Testis (tissue), 5 donors: ENCODE results near the gene TSTD2. TPM values are rescaled to one million over a fixed set of nuclear protein-coding genes. Genes with fewer than 3 reads are reported as not detected.

Experiments used
- DNase-seq: peaks from one replicate; pipeline ENCODE4 v3.0.0-alpha.2; 2019
- H3K27ac ChIP-seq, 2 donors: fragments of 200-600 bp; sonication (generic); one replicate each; pipeline ENCODE4 v1.5.1; 2019
- H3K27me3 ChIP-seq: fragments of 200-600 bp; sonication (generic); one replicate; pipeline ENCODE4 v1.5.1; 2019
- H3K36me3 ChIP-seq: fragments of 200-600 bp; sonication (generic); one replicate; pipeline ENCODE4 v1.5.1; 2017; ENCODE audit warnings: low read depth; ENCODE audit errors: missing control alignments
- H3K4me1 ChIP-seq: fragments of 200-600 bp; sonication (generic); one replicate; pipeline ENCODE4 v1.5.1; 2019
- H3K4me3 ChIP-seq, 2 donors: fragments of 200-600 bp; sonication (generic); one replicate each; pipeline ENCODE4 v1.5.1; 2017 to 2019
- H3K9me3 ChIP-seq: fragments of 200-600 bp; sonication (generic); one replicate; pipeline ENCODE4 v1.5.1; 2017
- CTCF ChIP-seq, 3 experiments: fragments of 450-650 bp in 2 of 3; fragments of 200-600 bp in 1 of 3; sonication (generic) in 1 of 3; IDR thresholded peaks; one replicate each; pipeline ENCODE4 v1.5.1; 2016 to 2019; ENCODE audit warnings: antibody characterized with exemption in 3 of 3, mild to moderate bottlenecking in 2 of 3, moderate library complexity in 1 of 3
- POLR2A ChIP-seq: fragments of 450-650 bp; IDR thresholded peaks from one replicate; pipeline ENCODE4 v1.6.1; 2017; ENCODE audit warnings: antibody characterized with exemption, mild to moderate bottlenecking, moderate library complexity
- WGBS, 2 donors: methylation state at CpG; one replicate each; pipeline ENCODE4 v1.1.5; 2018; 5-methylcytosine and 5-hydroxymethylcytosine counted together
- intact Hi-C: fragments of 100-400 bp; cut with DNase I; formaldehyde crosslinking; loops from one replicate; pipeline ENCODE4 v1.15.1; 2023; ENCODE audit warnings: low total_unique reads
- long read RNA-seq, 2 donors: transcript quantifications; one replicate each; lab custom pipeline, GENCODE V29; 2026
- polyA plus RNA-seq: library from polyadenylated mRNA; stranded (reverse); fragments of 350-450 nt; fragmentation: Illumina TruSeq; extraction: RNeasy Lipid Tissue Mini Kit (QIAGEN cat#74804); gene quantifications from one replicate; pipeline ENCODE4 v1.2.3, GENCODE V29; 2014; ENCODE audit warnings: low read depth, low replicate concordance; ENCODE audit not compliant: insufficient read depth
- total RNA-seq, 2 donors: library from RNA; depleted of rRNA; stranded (reverse); fragments of >200 nt; gene quantifications; one replicate each; pipeline ENCODE4 v1.2.3, GENCODE V29; 2016

TSTD2 gene
- total RNA-seq (10 to 100 TPM; 31.8 to 35.6 TPM), polyA plus RNA-seq (20.0 TPM)
- long read RNA-seq, donor 1, full-length matches to known transcripts, result 32 of 43 reads
- long read RNA-seq, donor 1, partial matches to known transcripts, result 11 of 43 reads
- long read RNA-seq, donor 1, other reads (novel, unspliced or antisense), result 0 of 43 reads
- long read RNA-seq, donor 2, full-length matches to known transcripts, result 13 of 13 reads
- long read RNA-seq, donor 2, partial matches to known transcripts, result 0 of 13 reads
- long read RNA-seq, donor 2, other reads (novel, unspliced or antisense), result 0 of 13 reads

GRCh38 chr9:97632985-97633858 lies at the start of gene TSTD2, which contains the start of gene NCBP1:
TSS of gene TSTD2 (minus strand) at chr9:97633368. CDS start at chr9:97627562, 5,806 bp downstream.
TSS of gene NCBP1 (plus strand) at chr9:97633821. CDS start at chr9:97633882, 61 bp downstream.
- Histone ChIP-seq H3K27me3 (no peaks in the 10 kb centered on the region), H3K4me3 (peak within 1 kb of the TSS; percentile 98 to 99), H3K36me3 (no peaks in the 10 kb centered on the region), H3K4me1 (peaks cover 42% of the 10 kb centered on the region), H3K9me3 (no peaks in the 10 kb centered on the region), H3K27ac (peak within 1 kb of the TSS; percentile 97 to 99)
- DNase-seq, result peak; percentile 98
- intact Hi-C loops, result loop anchor here (10.0 kb wide), 2 partner anchors 58 to 62 kb away; partner anchors contain the start of gene XPA
- no peak for TF ChIP-seq POLR2A
- peak in 1 of 3 experiments; percentile 38 for TF ChIP-seq CTCF (IDR thresholded peaks at IDR 0.05)
- 0 to 1% methylated on average over 27 to 68 of the region's 83 CpGs for WGBS, 2 donors

GRCh38 chr9:97682242-97682641 lies 49.1 kb upstream of the TSTD2 start:
- TF ChIP-seq CTCF (IDR thresholded peaks at IDR 0.05) (no peak), POLR2A (no peak)
- no peak for DNase-seq
- Histone ChIP-seq H3K27me3 (no peaks in the 10 kb centered on the region), H3K9me3 (no peaks in the 10 kb centered on the region), H3K36me3 (no peaks in the 10 kb centered on the region), H3K4me3 (no peak overlapping the region), H3K27ac (no peak overlapping the region), H3K4me1 (no peaks in the 10 kb centered on the region)
- intact Hi-C loops, result no loop called here
- WGBS, 2 donors, result 90 to 96% methylated on average over 1 of the region's 1 CpG

GRCh38 chr9:97675655-97676054 lies 42.5 kb upstream of the TSTD2 start:
- no peaks in the 10 kb centered on the region for H3K36me3 ChIP-seq
- intact Hi-C loops, result no loop called here
- TF ChIP-seq CTCF (IDR thresholded peaks at IDR 0.05), result no peak
- no peak for TF ChIP-seq POLR2A

GRCh38 chr9:97673922-97674321 lies 40.8 kb upstream of the TSTD2 start:
- 97 to 98% methylated on average over 3 of the region's 3 CpGs for WGBS, 2 donors

More at GRCh38 chr9:97675655-97676054, 42.5 kb upstream of the TSTD2 start:
- DNase-seq, result no peak
- Histone ChIP-seq H3K27ac (no peak overlapping the region), H3K9me3 (no peaks in the 10 kb centered on the region), H3K4me1 (no peaks in the 10 kb centered on the region), H3K27me3 (no peaks in the 10 kb centered on the region), H3K4me3 (no peak overlapping the region)
- WGBS, 2 donors, result 73 to 78% methylated on average over 3 of the region's 3 CpGs

More at GRCh38 chr9:97673922-97674321, 40.8 kb upstream of the TSTD2 start:
- Histone ChIP-seq H3K9me3 (no peaks in the 10 kb centered on the region), H3K27ac (no peak overlapping the region), H3K4me1 (no peaks in the 10 kb centered on the region), H3K27me3 (no peaks in the 10 kb centered on the region), H3K36me3 (no peaks in the 10 kb centered on the region), H3K4me3 (no peak overlapping the region)
- intact Hi-C loops, result no loop called here
- TF ChIP-seq POLR2A, result no peak
- no peak for TF ChIP-seq CTCF (IDR thresholded peaks at IDR 0.05)
- no peak for DNase-seq
